WTC11 (cell line): ENCODE data around the gene ABCA3. TPM values are rescaled to one million over a fixed set of nuclear protein-coding genes. Genes with fewer than 3 reads are reported as not detected.

Experiments
- ATAC-seq: fragments of 200-7000 bp; cut with Tn5 transposase; 2 replicates; pipeline ENCODE4 v1.10.0; 2021; ENCODE audit warnings: mild to moderate bottlenecking, moderate library complexity
- CTCF ChIA-PET: fragments of 300-600 bp; sonication (Branson Sonifier 250); formaldehyde crosslinking; loops from one replicate; lab custom pipeline; 2021; ENCODE audit warnings: antibody characterized with exemption; lab: Charles Lee
- POLR2A ChIA-PET: fragments of 350-600 bp; sonication (Branson Sonifier 250); formaldehyde crosslinking; loops from one replicate; lab custom pipeline; 2021; ENCODE audit warnings: antibody characterized with exemption; lab: Charles Lee
- DNase-seq: peaks from one replicate; pipeline ENCODE4 v3.0.0; 2021; ENCODE audit warnings: low spot score
- H3K27ac Mint-ChIP-seq: 2 replicates; pipeline ENCODE4 v1.8.0; 2021; ENCODE audit warnings: mixed read lengths
- H3K27me3 Mint-ChIP-seq: 2 replicates; pipeline ENCODE4 v1.8.0; 2021; ENCODE audit warnings: low read depth, mild to moderate bottlenecking, moderate library complexity, mixed read lengths
- H3K36me3 Mint-ChIP-seq: 2 replicates; pipeline ENCODE4 v1.8.0; 2021; ENCODE audit warnings: mixed read lengths
- H3K4me1 Mint-ChIP-seq: 2 replicates; pipeline ENCODE4 v1.8.0; 2022; ENCODE audit warnings: mixed read lengths
- H3K4me3 Mint-ChIP-seq: 2 replicates; pipeline ENCODE4 v1.8.0; 2021; ENCODE audit warnings: mild to moderate bottlenecking, moderate library complexity, mixed read lengths
- H3K9me3 Mint-ChIP-seq: 2 replicates; pipeline ENCODE4 v1.8.0; 2021; ENCODE audit warnings: mixed read lengths
- ARID4B ChIP-seq: sonication (generic); formaldehyde crosslinking; IDR thresholded peaks from 2 replicates; pipeline ENCODE4 v1.8.0; 2023; ENCODE audit warnings: missing genetic modification reagents, mild to moderate bottlenecking, borderline replicate concordance
- GABPB1 ChIP-seq: sonication (generic); formaldehyde crosslinking; IDR thresholded peaks from 2 replicates; pipeline ENCODE4 v1.8.1; 2023; ENCODE audit warnings: mild to moderate bottlenecking, missing genetic modification reagents
- JAZF1 ChIP-seq: fragments of 250-450 bp; sonication (Bioruptor Pico); IDR thresholded peaks from 2 replicates; pipeline ENCODE4 v1.9.0; 2021; ENCODE audit warnings: moderate library complexity, mild to moderate bottlenecking, inconsistent platforms
- MYBL2 ChIP-seq: sonication (generic); formaldehyde crosslinking; IDR thresholded peaks from 2 replicates; pipeline ENCODE4 v1.8.1; 2023; ENCODE audit warnings: mild to moderate bottlenecking, moderate library complexity, missing genetic modification reagents
- NR3C1 ChIP-seq: sonication (generic); formaldehyde crosslinking; conservative IDR thresholded peaks from 2 replicates; pipeline ENCODE4 v1.8.1; 2023; ENCODE audit warnings: low read depth, mild to moderate bottlenecking, missing genetic modification reagents
- STAT6 ChIP-seq: sonication (generic); formaldehyde crosslinking; conservative IDR thresholded peaks from 2 replicates; pipeline ENCODE4 v1.8.1; 2023; ENCODE audit warnings: mild to moderate bottlenecking, low read depth, missing genetic modification reagents, moderate library complexity
- total RNA-seq: library from RNA; stranded (reverse); gene quantifications from 3 replicates; pipeline ENCODE4 v1.2.3, GENCODE V29; 2021
- TF ChIP-seq, protein P1 (sequence below): fragments of 250-450 bp; sonication (Bioruptor Pico); conservative IDR thresholded peaks from 2 replicates; pipeline ENCODE4 v1.9.0; 2021; ENCODE audit warnings: mild to moderate bottlenecking
- TF ChIP-seq, protein P2 (sequence below): sonication (generic); formaldehyde crosslinking; IDR thresholded peaks from 2 replicates; pipeline ENCODE4 v1.8.1; 2023; ENCODE audit warnings: mild to moderate bottlenecking, missing genetic modification reagents, borderline replicate concordance
- TF ChIP-seq, protein P3 (sequence below): sonication (generic); formaldehyde crosslinking; IDR thresholded peaks from 2 replicates; pipeline ENCODE4 v1.8.0; 2023; ENCODE audit warnings: mild to moderate bottlenecking, missing genetic modification reagents

The ABCA3 gene
- total RNA-seq, 1 experiment from 2014 or later, result 12.1 TPM

DNA sequence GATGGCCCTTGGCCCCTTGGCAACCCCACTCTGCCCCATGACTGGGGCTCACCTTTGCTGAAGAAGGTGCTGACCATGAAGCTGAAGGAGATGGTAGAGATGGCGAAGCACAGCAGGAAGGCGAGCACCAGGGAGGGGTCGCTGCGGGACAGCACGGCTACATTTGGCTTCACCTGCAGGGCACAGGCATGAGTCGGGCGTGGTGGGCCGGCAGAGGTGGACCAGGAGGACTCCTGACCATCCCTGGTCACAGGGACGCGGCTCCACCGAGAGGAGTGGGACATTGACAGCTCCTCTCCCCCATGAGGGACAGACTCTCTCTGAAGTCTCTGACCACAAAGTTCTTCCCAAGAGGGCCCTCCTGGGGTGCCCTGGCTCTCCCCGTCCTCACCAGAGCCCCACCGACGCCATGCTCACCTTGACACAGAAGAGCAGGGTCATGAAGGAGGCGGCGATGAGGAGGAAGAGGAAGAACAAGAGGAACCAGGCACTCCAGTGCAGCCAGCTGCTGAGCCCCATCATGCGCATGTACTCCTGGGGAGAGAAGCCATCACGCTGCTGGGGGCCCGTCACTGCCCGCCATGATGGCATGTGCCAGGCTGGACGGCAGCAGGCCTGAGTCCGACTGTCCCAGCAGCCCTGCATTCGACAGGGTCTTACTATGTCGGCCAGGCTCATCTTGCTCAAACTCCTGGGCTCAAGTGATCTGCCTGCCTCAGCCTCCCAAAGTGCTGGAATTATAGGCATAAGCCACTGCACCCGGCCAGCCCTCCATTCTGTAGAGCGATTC is 23.1 kb downstream of the ABCA3 start:
- CTCF ChIA-PET, result interaction anchor here (1.2 kb wide), 1 partner anchor 10 kb away, joined by 3 read pairs; no protein-coding TSS in a partner anchor
- ATAC-seq (no peak), DNase-seq (no peak)
- Mint-ChIP-seq H3K9me3 (no peaks in the 10 kb centered on the region), H3K4me1 (peaks cover 3% of the 10 kb centered on the region; the same call in 1 of the 2 replicates), H3K4me3 (no peak overlapping the region), H3K27ac (no peak overlapping the region), H3K27me3 (no peaks in the 10 kb centered on the region), H3K36me3 (no peaks in the 10 kb centered on the region)
- POLR2A ChIA-PET, result interaction anchor here (0.6 kb wide), 1 partner anchor 468 kb away, joined by 3 read pairs; no protein-coding TSS in a partner anchor
- TF ChIP-seq JAZF1 (CRISPR knock-in tag), result no peak
- TF ChIP-seq, protein P1, sequence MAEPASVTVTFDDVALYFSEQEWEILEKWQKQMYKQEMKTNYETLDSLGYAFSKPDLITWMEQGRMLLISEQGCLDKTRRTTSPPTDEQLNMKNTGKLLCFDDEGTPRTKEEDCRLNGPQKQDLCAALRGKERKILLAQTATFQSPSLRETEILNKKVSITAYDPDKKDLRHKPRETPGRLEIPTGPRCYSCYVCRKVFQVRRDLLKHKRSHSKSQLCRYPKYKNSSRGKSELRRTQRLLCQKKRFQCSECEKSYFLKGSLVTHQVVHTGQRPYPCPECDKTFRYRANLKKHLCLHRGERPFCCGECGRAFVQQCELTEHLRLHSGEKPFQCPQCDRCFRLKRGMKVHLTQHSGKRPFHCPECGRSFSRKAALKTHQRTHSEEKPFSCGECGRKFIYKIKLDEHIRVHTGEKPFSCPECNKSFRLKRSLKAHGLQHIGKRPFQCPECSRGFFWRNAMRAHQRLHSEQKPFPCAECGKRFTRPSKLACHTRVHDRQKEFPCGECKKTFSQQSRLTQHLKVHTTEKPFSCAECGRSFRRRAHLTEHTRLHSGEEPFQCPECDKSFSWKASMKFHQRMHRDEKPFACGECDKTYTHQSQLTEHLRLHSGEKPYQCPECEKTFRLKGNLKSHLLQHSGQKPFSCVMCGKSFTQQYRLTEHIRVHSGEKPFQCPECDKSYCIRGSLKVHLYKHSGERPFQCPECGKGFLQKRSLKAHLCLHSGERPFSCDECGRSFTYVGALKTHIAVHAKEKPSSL (CRISPR knock-in tag), result no peak
- no peak for TF ChIP-seq NR3C1
- no peak for TF ChIP-seq GABPB1 (CRISPR knock-in tag)
- no peak for TF ChIP-seq STAT6
- TF ChIP-seq, protein P2, sequence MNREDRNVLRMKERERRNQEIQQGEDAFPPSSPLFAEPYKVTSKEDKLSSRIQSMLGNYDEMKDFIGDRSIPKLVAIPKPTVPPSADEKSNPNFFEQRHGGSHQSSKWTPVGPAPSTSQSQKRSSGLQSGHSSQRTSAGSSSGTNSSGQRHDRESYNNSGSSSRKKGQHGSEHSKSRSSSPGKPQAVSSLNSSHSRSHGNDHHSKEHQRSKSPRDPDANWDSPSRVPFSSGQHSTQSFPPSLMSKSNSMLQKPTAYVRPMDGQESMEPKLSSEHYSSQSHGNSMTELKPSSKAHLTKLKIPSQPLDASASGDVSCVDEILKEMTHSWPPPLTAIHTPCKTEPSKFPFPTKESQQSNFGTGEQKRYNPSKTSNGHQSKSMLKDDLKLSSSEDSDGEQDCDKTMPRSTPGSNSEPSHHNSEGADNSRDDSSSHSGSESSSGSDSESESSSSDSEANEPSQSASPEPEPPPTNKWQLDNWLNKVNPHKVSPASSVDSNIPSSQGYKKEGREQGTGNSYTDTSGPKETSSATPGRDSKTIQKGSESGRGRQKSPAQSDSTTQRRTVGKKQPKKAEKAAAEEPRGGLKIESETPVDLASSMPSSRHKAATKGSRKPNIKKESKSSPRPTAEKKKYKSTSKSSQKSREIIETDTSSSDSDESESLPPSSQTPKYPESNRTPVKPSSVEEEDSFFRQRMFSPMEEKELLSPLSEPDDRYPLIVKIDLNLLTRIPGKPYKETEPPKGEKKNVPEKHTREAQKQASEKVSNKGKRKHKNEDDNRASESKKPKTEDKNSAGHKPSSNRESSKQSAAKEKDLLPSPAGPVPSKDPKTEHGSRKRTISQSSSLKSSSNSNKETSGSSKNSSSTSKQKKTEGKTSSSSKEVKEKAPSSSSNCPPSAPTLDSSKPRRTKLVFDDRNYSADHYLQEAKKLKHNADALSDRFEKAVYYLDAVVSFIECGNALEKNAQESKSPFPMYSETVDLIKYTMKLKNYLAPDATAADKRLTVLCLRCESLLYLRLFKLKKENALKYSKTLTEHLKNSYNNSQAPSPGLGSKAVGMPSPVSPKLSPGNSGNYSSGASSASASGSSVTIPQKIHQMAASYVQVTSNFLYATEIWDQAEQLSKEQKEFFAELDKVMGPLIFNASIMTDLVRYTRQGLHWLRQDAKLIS (CRISPR knock-in tag), result no peak
- TF ChIP-seq, protein P3, sequence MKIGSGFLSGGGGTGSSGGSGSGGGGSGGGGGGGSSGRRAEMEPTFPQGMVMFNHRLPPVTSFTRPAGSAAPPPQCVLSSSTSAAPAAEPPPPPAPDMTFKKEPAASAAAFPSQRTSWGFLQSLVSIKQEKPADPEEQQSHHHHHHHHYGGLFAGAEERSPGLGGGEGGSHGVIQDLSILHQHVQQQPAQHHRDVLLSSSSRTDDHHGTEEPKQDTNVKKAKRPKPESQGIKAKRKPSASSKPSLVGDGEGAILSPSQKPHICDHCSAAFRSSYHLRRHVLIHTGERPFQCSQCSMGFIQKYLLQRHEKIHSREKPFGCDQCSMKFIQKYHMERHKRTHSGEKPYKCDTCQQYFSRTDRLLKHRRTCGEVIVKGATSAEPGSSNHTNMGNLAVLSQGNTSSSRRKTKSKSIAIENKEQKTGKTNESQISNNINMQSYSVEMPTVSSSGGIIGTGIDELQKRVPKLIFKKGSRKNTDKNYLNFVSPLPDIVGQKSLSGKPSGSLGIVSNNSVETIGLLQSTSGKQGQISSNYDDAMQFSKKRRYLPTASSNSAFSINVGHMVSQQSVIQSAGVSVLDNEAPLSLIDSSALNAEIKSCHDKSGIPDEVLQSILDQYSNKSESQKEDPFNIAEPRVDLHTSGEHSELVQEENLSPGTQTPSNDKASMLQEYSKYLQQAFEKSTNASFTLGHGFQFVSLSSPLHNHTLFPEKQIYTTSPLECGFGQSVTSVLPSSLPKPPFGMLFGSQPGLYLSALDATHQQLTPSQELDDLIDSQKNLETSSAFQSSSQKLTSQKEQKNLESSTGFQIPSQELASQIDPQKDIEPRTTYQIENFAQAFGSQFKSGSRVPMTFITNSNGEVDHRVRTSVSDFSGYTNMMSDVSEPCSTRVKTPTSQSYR, result no peak

- TF ChIP-seq ARID4B (CRISPR knock-in tag) (no peak), MYBL2 (CRISPR knock-in tag) (no peak)
- ATAC-seq, result no peak
- Mint-ChIP-seq H3K36me3 (no peaks in the 10 kb centered on the region), H3K27me3 (no peaks in the 10 kb centered on the region), H3K4me3 (no peak overlapping the region), H3K9me3 (no peaks in the 10 kb centered on the region), H3K4me1 (no peaks in the 10 kb centered on the region), H3K27ac (no peak overlapping the region)
- CTCF ChIA-PET, result no interaction called here
- DNase-seq, result no peak
- POLR2A ChIA-PET, result no interaction called here
Measured at GRCh38 chr16:2308089-2308962, 32.2 kb downstream of the ABCA3 start.
